Fibroblast of lung (primary cell): ENCODE data around the gene NR3C1. TPM values are rescaled to one million over a fixed set of nuclear protein-coding genes. Genes with fewer than 3 reads are reported as not detected.

ENCODE experiments used
- DNase-seq, 2 donors: peaks; one replicate each; pipeline versions ENCODE4 v3.0.0 to v3.0.0-alpha.2; 2010; ENCODE audit warnings: low read depth in 2 of 2
- H2AFZ ChIP-seq: 2 replicates; pipeline ENCODE4 v1.5.1; 2012; ENCODE audit warnings: low read length, control low read depth, inconsistent platforms
- H3K27ac ChIP-seq: 2 replicates; pipeline ENCODE4 v1.5.1; 2011; ENCODE audit warnings: low read length, control low read depth; ENCODE audit not compliant: insufficient read depth
- H3K27me3 ChIP-seq: 2 replicates; pipeline ENCODE4 v1.5.1; 2011; ENCODE audit warnings: mild to moderate bottlenecking, low read length; ENCODE audit not compliant: control insufficient read depth, insufficient read depth
- H3K36me3 ChIP-seq: 2 replicates; pipeline ENCODE4 v1.5.1; 2011; ENCODE audit warnings: low read length; ENCODE audit not compliant: control insufficient read depth, insufficient read depth
- H3K4me1 ChIP-seq: 2 replicates; pipeline ENCODE4 v1.5.1; 2011; ENCODE audit warnings: low read length; ENCODE audit not compliant: control insufficient read depth, insufficient read depth; ENCODE audit errors: extremely low read depth
- H3K4me2 ChIP-seq: 2 replicates; pipeline ENCODE4 v1.5.1; 2011; ENCODE audit warnings: low read length, control low read depth; ENCODE audit not compliant: insufficient read depth; ENCODE audit errors: extremely low read depth
- H3K4me3 ChIP-seq, 4 experiments: fragments of 200-600 bp in 1 of 4; sonication (generic) in 1 of 4; replicated peaks in 1 of 4; 2 replicates each; pipeline ENCODE4 v1.5.1; 2011 to 2016; ENCODE audit warnings: low read length in 4 of 4, low read depth in 3 of 4, mild to moderate bottlenecking in 3 of 4, control low read depth in 2 of 4, inconsistent platforms in 1 of 4, mixed read lengths in 1 of 4; ENCODE audit not compliant: insufficient read depth in 1 of 4; ENCODE audit errors: control extremely low read depth in 1 of 4
- H3K79me2 ChIP-seq: 2 replicates; pipeline ENCODE4 v1.5.1; 2012; ENCODE audit warnings: mild to moderate bottlenecking, low read length, inconsistent platforms; ENCODE audit not compliant: control insufficient read depth, insufficient read depth
- H3K9ac ChIP-seq: 2 replicates; pipeline ENCODE4 v1.5.1; 2011; ENCODE audit warnings: mild to moderate bottlenecking, low read length, control low read depth; ENCODE audit not compliant: insufficient read depth
- H3K9me3 ChIP-seq: 2 replicates; pipeline ENCODE4 v1.5.1; 2012; ENCODE audit warnings: low read depth, low read length; ENCODE audit not compliant: control insufficient read depth, insufficient read depth
- H4K20me1 ChIP-seq: 2 replicates; pipeline ENCODE4 v1.5.1; 2011; ENCODE audit warnings: low read length; ENCODE audit not compliant: control insufficient read depth, insufficient read depth; ENCODE audit errors: extremely low read depth
- EZH2 ChIP-seq: IDR thresholded peaks from 2 replicates; pipeline ENCODE4 v1.5.1; 2012; ENCODE audit warnings: low read length, control low read depth, mild to moderate bottlenecking; ENCODE audit errors: missing control alignments
- polyA plus RNA-seq, 2 donors: library from polyadenylated mRNA; depleted of rRNA in 1 of 2; stranded (reverse) in 1 of 2; unstranded in 1 of 2; fragments of >200 nt; gene quantifications; 2 replicates each; pipeline ENCODE4 v1.2.1, GENCODE V29; 2011 to 2012; ENCODE audit warnings: missing spikeins in 1 of 2
- total RNA-seq: library from RNA; depleted of rRNA; stranded (reverse); fragments of >200 nt; gene quantifications from 2 replicates; pipeline ENCODE4 v1.2.1, GENCODE V29; 2014
- TF ChIP-seq, protein P1 (sequence below), 2 donors: IDR thresholded peaks in 1 of 2; conservative IDR thresholded peaks in 1 of 2; 1 replicate in 1 of 2; 2 replicates in 1 of 2; pipeline ENCODE4 v1.5.1; 2011 to 2012; ENCODE audit warnings: low read length in 2 of 2, control low read depth in 1 of 2, inconsistent platforms in 1 of 2, low read depth in 1 of 2, mild to moderate bottlenecking in 1 of 2

The NR3C1 gene
- total and polyA plus RNA-seq, 2 donors (not counting 1 experiment from before 2014, with no cell fraction given) = 85.3 to 126 TPM

- TF ChIP-seq EZH2 = no peak
- TF ChIP-seq, protein P1, sequence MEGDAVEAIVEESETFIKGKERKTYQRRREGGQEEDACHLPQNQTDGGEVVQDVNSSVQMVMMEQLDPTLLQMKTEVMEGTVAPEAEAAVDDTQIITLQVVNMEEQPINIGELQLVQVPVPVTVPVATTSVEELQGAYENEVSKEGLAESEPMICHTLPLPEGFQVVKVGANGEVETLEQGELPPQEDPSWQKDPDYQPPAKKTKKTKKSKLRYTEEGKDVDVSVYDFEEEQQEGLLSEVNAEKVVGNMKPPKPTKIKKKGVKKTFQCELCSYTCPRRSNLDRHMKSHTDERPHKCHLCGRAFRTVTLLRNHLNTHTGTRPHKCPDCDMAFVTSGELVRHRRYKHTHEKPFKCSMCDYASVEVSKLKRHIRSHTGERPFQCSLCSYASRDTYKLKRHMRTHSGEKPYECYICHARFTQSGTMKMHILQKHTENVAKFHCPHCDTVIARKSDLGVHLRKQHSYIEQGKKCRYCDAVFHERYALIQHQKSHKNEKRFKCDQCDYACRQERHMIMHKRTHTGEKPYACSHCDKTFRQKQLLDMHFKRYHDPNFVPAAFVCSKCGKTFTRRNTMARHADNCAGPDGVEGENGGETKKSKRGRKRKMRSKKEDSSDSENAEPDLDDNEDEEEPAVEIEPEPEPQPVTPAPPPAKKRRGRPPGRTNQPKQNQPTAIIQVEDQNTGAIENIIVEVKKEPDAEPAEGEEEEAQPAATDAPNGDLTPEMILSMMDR (conservative IDR thresholded peaks at IDR 0.05 in 1 of 2, IDR thresholded peaks at IDR 0.05 in 1 of 2; ENCODE audit: low read depth in 1 of 2, low read length in 2 of 2) = no peak
- H3K4me3 ChIP-seq = no peak overlapping the region
- H3K27me3 ChIP-seq = no peaks in the 10 kb centered on the region
- peak in 1 of 2 donors; percentile 71 for DNase-seq
- no peak overlapping the region for H2AFZ ChIP-seq
- H4K20me1 ChIP-seq = no peaks in the 10 kb centered on the region
- peak overlapping the region; percentile 90 for H3K27ac ChIP-seq
- H3K36me3 ChIP-seq = no peaks in the 10 kb centered on the region
- no peaks in the 10 kb centered on the region for H3K9me3 ChIP-seq
- peaks cover 47% of the 10 kb centered on the region for H3K4me1 ChIP-seq
- H3K79me2 ChIP-seq = no peaks in the 10 kb centered on the region
- peak overlapping the region; percentile 48 for H3K4me2 ChIP-seq
- no peak overlapping the region for H3K9ac ChIP-seq
Measured at GRCh38 chr5:143244990-143245389, 158.5 kb downstream of the NR3C1 start.

DNA sequence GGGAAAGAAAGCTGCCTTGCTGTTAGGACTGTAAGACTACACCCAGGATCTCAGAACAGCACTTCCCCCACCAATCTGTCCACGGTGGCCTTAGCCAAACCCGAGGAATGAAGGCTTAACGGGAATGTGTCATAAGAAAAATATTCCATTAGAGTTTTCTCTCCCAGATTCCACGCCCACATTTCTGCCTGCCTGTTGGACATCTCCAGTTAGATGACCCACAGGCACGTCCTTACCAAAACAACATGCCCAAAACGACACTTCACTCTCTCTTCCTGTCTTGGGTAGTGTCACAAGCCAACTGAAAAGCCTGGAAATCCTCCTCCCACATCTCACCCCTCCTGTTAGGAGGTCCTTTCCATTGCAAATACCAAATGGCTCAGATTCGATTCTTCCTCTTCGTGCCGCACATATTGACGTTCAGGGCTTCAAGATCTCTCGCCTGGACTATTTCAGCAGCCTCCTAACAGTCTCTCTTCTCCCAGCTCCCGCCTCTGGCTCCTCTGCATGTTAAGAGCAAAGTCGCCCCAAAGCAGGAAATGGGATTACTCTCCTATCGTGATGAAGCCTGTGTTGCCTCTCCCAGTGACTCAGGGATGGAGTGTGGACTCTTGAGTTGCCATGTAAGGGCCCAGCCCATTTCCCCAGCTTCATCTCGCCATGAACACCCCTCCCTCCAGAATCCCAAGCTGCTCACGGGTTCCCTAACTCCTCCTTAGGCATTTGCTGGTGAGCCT lies 159.3 kb downstream of the NR3C1 start:
- peak; percentile 96 to 99 for DNase-seq
- TF ChIP-seq, protein P1 (conservative IDR thresholded peaks at IDR 0.05 in 1 of 2, IDR thresholded peaks at IDR 0.05 in 1 of 2; ENCODE audit: low read depth in 1 of 2, low read length in 2 of 2) = no peak
- TF ChIP-seq EZH2 = no peak
- no peaks in the 10 kb centered on the region for H4K20me1 ChIP-seq
- peak overlapping the region; percentile 47 for H3K9ac ChIP-seq
- H3K9me3 ChIP-seq = no peaks in the 10 kb centered on the region
- H3K79me2 ChIP-seq = no peaks in the 10 kb centered on the region
- peak overlapping the region; percentile 48 for H3K4me2 ChIP-seq
- peak overlapping the region; percentile 90 for H3K27ac ChIP-seq
- no peaks in the 10 kb centered on the region for H3K36me3 ChIP-seq
- peaks cover 45% of the 10 kb centered on the region for H3K4me1 ChIP-seq
- H3K4me3 ChIP-seq = peak overlapping the region in 2 of 4 experiments; percentile 0 to 38
- peak overlapping the region; percentile 1 for H2AFZ ChIP-seq
- no peaks in the 10 kb centered on the region for H3K27me3 ChIP-seq

DNA sequence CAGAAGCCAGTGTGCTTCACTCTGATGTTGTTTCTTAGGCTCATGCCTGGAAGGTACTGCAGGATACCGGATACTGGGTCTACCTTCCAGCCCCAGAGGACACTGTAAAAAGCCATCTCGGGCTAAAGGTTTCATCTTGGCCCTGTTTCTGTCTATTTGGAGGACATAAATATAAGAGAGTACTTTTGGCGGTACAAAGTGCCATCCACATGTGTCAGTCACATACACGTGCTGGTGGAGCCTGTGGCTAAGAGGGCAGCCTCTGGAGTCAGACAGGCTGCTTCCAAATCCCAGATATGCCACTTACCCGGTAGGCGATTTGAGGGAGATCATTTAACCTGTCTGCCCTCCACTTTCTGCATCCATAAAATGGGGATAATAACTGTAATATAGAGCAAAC lies 160.4 kb downstream of the NR3C1 start:
- H3K36me3 ChIP-seq = no peaks in the 10 kb centered on the region
- TF ChIP-seq, protein P1 (conservative IDR thresholded peaks at IDR 0.05 in 1 of 2, IDR thresholded peaks at IDR 0.05 in 1 of 2; ENCODE audit: low read depth in 1 of 2, low read length in 2 of 2) = no peak
- no peak for TF ChIP-seq EZH2
- H3K4me3 ChIP-seq = no peak overlapping the region
- peaks cover 38% of the 10 kb centered on the region for H3K4me1 ChIP-seq
- DNase-seq = no peak
- H4K20me1 ChIP-seq = no peaks in the 10 kb centered on the region
- no peaks in the 10 kb centered on the region for H3K9me3 ChIP-seq
- H3K4me2 ChIP-seq = no peak overlapping the region
- no peaks in the 10 kb centered on the region for H3K27me3 ChIP-seq
- no peaks in the 10 kb centered on the region for H3K79me2 ChIP-seq
- H3K9ac ChIP-seq = no peak overlapping the region
- no peak overlapping the region for H2AFZ ChIP-seq
- peak overlapping the region; percentile 90 for H3K27ac ChIP-seq
